ENCODE results near the gene SLC5A1.
"Not testable (repeated sequence)": the region's sequence is repeated elsewhere in the genome, so short reads cannot be mapped to it uniquely, and the experiment has no call there.

DNA sequence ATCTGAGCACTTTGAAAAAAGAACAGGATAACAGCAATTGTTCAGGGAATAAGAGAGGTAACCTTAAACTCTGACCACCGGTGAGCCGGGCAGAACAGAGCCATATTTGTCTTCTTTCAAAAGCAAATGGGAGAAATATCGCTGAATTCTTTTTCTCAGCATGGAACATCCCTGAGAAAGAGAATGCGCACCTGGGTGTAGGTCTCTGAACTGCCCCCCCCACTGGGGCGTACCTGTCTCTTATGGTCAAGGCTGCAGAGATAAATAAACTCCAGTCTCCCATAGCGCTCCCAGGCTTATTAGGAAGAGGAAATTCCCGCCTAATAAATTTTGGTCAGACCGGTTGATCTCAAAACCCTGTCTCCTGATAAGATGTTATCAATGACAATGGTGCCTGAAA lies 104.1 kb downstream of the SLC5A1 start:
- TF ChIP-seq POLR2A (IDR thresholded peaks at IDR 0.05; ENCODE audit: low read length); KDM1A (IDR thresholded peaks at IDR 0.05; ENCODE audit: low read depth); CBX8 (IDR thresholded peaks at IDR 0.05); MYC (IDR thresholded peaks at IDR 0.05; ENCODE audit: borderline replicate concordance, low read length); RAD21 (conservative IDR thresholded peaks at IDR 0.05 in 1 of 2, IDR thresholded peaks at IDR 0.05 in 1 of 2); CBX2 (IDR thresholded peaks at IDR 0.05; ENCODE audit: borderline replicate concordance, low read depth); CEBPB (IDR thresholded peaks at IDR 0.05): not testable (repeated sequence)
- TF ChIP-seq, protein P1, sequence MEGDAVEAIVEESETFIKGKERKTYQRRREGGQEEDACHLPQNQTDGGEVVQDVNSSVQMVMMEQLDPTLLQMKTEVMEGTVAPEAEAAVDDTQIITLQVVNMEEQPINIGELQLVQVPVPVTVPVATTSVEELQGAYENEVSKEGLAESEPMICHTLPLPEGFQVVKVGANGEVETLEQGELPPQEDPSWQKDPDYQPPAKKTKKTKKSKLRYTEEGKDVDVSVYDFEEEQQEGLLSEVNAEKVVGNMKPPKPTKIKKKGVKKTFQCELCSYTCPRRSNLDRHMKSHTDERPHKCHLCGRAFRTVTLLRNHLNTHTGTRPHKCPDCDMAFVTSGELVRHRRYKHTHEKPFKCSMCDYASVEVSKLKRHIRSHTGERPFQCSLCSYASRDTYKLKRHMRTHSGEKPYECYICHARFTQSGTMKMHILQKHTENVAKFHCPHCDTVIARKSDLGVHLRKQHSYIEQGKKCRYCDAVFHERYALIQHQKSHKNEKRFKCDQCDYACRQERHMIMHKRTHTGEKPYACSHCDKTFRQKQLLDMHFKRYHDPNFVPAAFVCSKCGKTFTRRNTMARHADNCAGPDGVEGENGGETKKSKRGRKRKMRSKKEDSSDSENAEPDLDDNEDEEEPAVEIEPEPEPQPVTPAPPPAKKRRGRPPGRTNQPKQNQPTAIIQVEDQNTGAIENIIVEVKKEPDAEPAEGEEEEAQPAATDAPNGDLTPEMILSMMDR (IDR thresholded peaks at IDR 0.05) = not testable (repeated sequence)
- TF ChIP-seq, protein P2, sequence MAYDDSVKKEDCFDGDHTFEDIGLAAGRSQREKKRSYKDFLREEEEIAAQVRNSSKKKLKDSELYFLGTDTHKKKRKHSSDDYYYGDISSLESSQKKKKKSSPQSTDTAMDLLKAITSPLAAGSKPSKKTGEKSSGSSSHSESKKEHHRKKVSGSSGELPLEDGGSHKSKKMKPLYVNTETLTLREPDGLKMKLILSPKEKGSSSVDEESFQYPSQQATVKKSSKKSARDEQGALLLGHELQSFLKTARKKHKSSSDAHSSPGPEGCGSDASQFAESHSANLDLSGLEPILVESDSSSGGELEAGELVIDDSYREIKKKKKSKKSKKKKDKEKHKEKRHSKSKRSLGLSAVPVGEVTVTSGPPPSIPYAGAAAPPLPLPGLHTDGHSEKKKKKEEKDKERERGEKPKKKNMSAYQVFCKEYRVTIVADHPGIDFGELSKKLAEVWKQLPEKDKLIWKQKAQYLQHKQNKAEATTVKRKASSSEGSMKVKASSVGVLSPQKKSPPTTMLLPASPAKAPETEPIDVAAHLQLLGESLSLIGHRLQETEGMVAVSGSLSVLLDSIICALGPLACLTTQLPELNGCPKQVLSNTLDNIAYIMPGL (CRISPR knock-in tag; IDR thresholded peaks at IDR 0.05; ENCODE audit: borderline replicate concordance) = not testable (repeated sequence)

Measured in A549 (cell line).